GM21723 (cell line): ENCODE measurements around the gene CCDC74A.
"Not testable (repeated sequence)": the region's sequence is repeated elsewhere in the genome, so short reads cannot be mapped to it uniquely, and the experiment has no call there.

Experiments used
- ATAC-seq: cut with Tn5 transposase; IDR thresholded peaks from one replicate; pipeline ENCODE4 v1.9.1; 2021; ENCODE audit warnings: mild to moderate bottlenecking, moderate library complexity; ENCODE audit not compliant: unreplicated experiment

Gene CCDC74A

GRCh38 chr2:131525256-131525655 is 2.4 kb upstream of the CCDC74A start:
- ATAC-seq, result not testable (repeated sequence)

- peak; percentile 53 for ATAC-seq
Measured at GRCh38 chr2:131528981-131529863, 1.5 kb downstream of the CCDC74A start.

- not testable (repeated sequence) for ATAC-seq
Measured at GRCh38 chr2:131529864-131530445, 2.3 kb downstream of the CCDC74A start.

GRCh38 chr2:131530626-131531344 is 3.1 kb downstream of the CCDC74A start:
- ATAC-seq, result not testable (repeated sequence)

- ATAC-seq, result not testable (repeated sequence)
Measured at GRCh38 chr2:131531547-131532185, 4.0 kb downstream of the CCDC74A start.

GRCh38 chr2:131532723-131533608 is 5.3 kb downstream of the CCDC74A start:
- ATAC-seq, result not testable (repeated sequence)

- not testable (repeated sequence) for ATAC-seq
Measured at GRCh38 chr2:131533609-131534316, 6.1 kb downstream of the CCDC74A start.

GRCh38 chr2:131534317-131534672 is 6.6 kb downstream of the CCDC74A start:
- not testable (repeated sequence) for ATAC-seq

- ATAC-seq, result not testable (repeated sequence)
Measured at GRCh38 chr2:131534965-131535364, 7.3 kb downstream of the CCDC74A start.

- ATAC-seq, result no peak
Measured at GRCh38 chr2:131535526-131535925, 7.8 kb downstream of the CCDC74A start.

GRCh38 chr2:131535951-131536826 is 8.5 kb downstream of the CCDC74A start:
- ATAC-seq, result not testable (repeated sequence)

GRCh38 chr2:131536841-131537240 is 9.2 kb downstream of the CCDC74A start:
- ATAC-seq, result not testable (repeated sequence)

- not testable (repeated sequence) for ATAC-seq
Measured at GRCh38 chr2:131538856-131539255, 11.2 kb downstream of the CCDC74A start.

GRCh38 chr2:131542438-131543384 is 15.0 kb downstream of the CCDC74A start:
- ATAC-seq, result no peak

GRCh38 chr2:131543385-131543891 is 15.8 kb downstream of the CCDC74A start:
- no peak for ATAC-seq

- not testable (repeated sequence) for ATAC-seq
Measured at GRCh38 chr2:131544006-131544812, 16.5 kb downstream of the CCDC74A start.
